Pancreas (tissue), 10 donors: ENCODE data around the gene SCEL. TPM values are rescaled to one million over a fixed set of nuclear protein-coding genes. Genes with fewer than 3 reads are reported as not detected.

ENCODE experiments used
- ATAC-seq, 4 donors: fragments of 200-7000 bp; cut with Tn5 transposase; one replicate each; pipeline versions ENCODE4 v1.8.0 to v1.9.1; 2020; ENCODE audit warnings: mild to moderate bottlenecking in 4 of 4, moderate library complexity in 4 of 4
- DNase-seq, 6 donors: peaks; one replicate each; pipeline ENCODE4 v3.0.0-alpha.2; 2020
- FAIRE-seq: peaks from 2 replicates; lab custom pipeline; 2012; peaks lifted over from hg19 to GRCh38; lab: Jason Lieb, UNC
- H3K27ac ChIP-seq, 4 donors: fragments of 200-600 bp; sonication (generic); 1 replicate in 3 of 4; 2 replicates in 1 of 4; pipeline versions ENCODE4 v1.5.0 to v1.8.0; 2020
- H3K27me3 ChIP-seq, 4 donors: fragments of 200-600 bp; one replicate each; pipeline ENCODE4 v1.8.0; 2021
- H3K36me3 ChIP-seq, 3 donors: fragments of 200-600 bp; sonication (generic) in 1 of 3; one replicate each; pipeline versions ENCODE4 v1.5.0 to v1.8.0; 2020 to 2021
- H3K4me1 ChIP-seq, 3 donors: fragments of 200-600 bp; one replicate each; pipeline ENCODE4 v1.8.0; 2021
- H3K4me3 ChIP-seq, 4 donors: fragments of 200-600 bp; sonication (generic) in 2 of 4; one replicate each; pipeline versions ENCODE4 v1.5.0 to v1.8.0; 2020 to 2021
- H3K9me3 ChIP-seq, 4 donors: fragments of 200-600 bp; one replicate each; pipeline ENCODE4 v1.8.0; 2021
- CTCF ChIP-seq, 4 donors: fragments of 200-600 bp; sonication (generic) in 3 of 4; IDR thresholded peaks; one replicate each; pipeline versions ENCODE4 v1.5.0 to v1.8.0; 2021; ENCODE audit warnings: antibody characterized with exemption in 4 of 4
- WGBS, 2 donors: extraction: QIAGEN DNeasy Blood & Tissue Kit; methylation state at CpG; one replicate each; pipeline ENCODE4 v1.1.7; 2013; 5-methylcytosine and 5-hydroxymethylcytosine counted together
- intact Hi-C, 3 donors: fragments of 100-400 bp; cut with DNase I; formaldehyde crosslinking; loops; one replicate each; pipeline versions ENCODE4 v1.11.1 to v1.14.2; 2022
- polyA plus RNA-seq, 2 donors: library from polyadenylated mRNA; stranded (reverse); fragments of 200-250 nt; gene quantifications; one replicate each; pipeline ENCODE4 v1.2.3, GENCODE V29; 2013
- total RNA-seq, 6 donors: library from RNA; stranded (reverse); fragmentation: NEBNext Ultra II Directional in 4 of 6; extraction: Animal tissue kit (Norgen Biotek cat#: 25700) in 4 of 6; gene quantifications; one replicate each; pipeline versions ENCODE4 v1.2.1 to v1.2.4, GENCODE V29; 2021 to 2023
- donor health status: healthy with polysubstance abuse.
- donor health status: DM: no; HTN: no; CAD: no; lungs with moderate emphysema.
- donor health status: DM: no; HTN: no; CAD: no.
- donor health status: control.
- donor health status: control.
- donor health status: Bipolar disorder and iron deficiency.
- donor health status: DM: yes; HTN: yes; CAD: no.
- donor health status: DM: no; HTN: no; CAD: no.
- donor health status: DM: no; HTN: no; CAD: no.
- donor health status: DM: yes; HTN: yes; CAD: no.

Gene SCEL
- total and polyA plus RNA-seq, 8 donors, result 0.04 to 0.18 (median 0.14) TPM; not detected in 2

GRCh38 chr13:77497835-77498234 lies 37.7 kb upstream of the SCEL start:
- no peak for ATAC-seq
- intact Hi-C loops, result loop anchor here in 1 of 3 donors (10.0 kb wide), 1 partner anchor 67 kb away; no protein-coding TSS in a partner anchor
- H3K27ac ChIP-seq, result no peak overlapping the region
- no peak for DNase-seq
- no peak for FAIRE-seq
- no peaks in the 10 kb centered on the region for H3K36me3 ChIP-seq
- no peak for TF ChIP-seq CTCF (IDR thresholded peaks at IDR 0.05)
- no peak overlapping the region for H3K4me3 ChIP-seq
- H3K4me1 ChIP-seq, result no peaks in the 10 kb centered on the region
- no peaks in the 10 kb centered on the region for H3K9me3 ChIP-seq
- no peaks in the 10 kb centered on the region for H3K27me3 ChIP-seq

- Histone ChIP-seq H3K9me3 (no peaks in the 10 kb centered on the region), H3K4me1 (no peaks in the 10 kb centered on the region), H3K4me3 (no peak overlapping the region), H3K27ac (no peak overlapping the region), H3K36me3 (no peaks in the 10 kb centered on the region), H3K27me3 (no peaks in the 10 kb centered on the region)
- no peak for ATAC-seq
- FAIRE-seq, result no peak
- no peak for TF ChIP-seq CTCF (IDR thresholded peaks at IDR 0.05)
- intact Hi-C loops, result no loop called here
- WGBS, 2 donors, result 58 to 73% methylated on average over 4 of the region's 4 CpGs
- DNase-seq, result no peak
These were observed 33.3 kb upstream of the SCEL start for GRCh38 chr13:77502104-77502720.

- no peak for DNase-seq
- TF ChIP-seq CTCF (IDR thresholded peaks at IDR 0.05), result no peak
- FAIRE-seq, result no peak
- no peak for ATAC-seq
- Histone ChIP-seq H3K27me3 (no peaks in the 10 kb centered on the region), H3K27ac (no peak overlapping the region), H3K36me3 (no peaks in the 10 kb centered on the region), H3K4me1 (peaks cover 0 to 2% (median 0%) of the 10 kb centered on the region in 3 donors), H3K4me3 (no peak overlapping the region), H3K9me3 (no peaks in the 10 kb centered on the region)
- WGBS, 2 donors, result 54 to 75% methylated on average over 5 of the region's 5 CpGs
- intact Hi-C loops, result no loop called here
These were observed 32.1 kb upstream of the SCEL start for GRCh38 chr13:77503398-77503797.

GRCh38 chr13:77506874-77507273 lies 28.6 kb upstream of the SCEL start:
- no peak for FAIRE-seq
- ATAC-seq, result no peak
- WGBS, 2 donors, result 96 to 97% methylated on average over 3 of the region's 3 CpGs

More at GRCh38 chr13:77506874-77507273, 28.6 kb upstream of the SCEL start:
- H3K36me3 ChIP-seq, result no peaks in the 10 kb centered on the region
- peaks cover 0 to 4% (median 0%) of the 10 kb centered on the region in 3 donors for H3K4me1 ChIP-seq
- H3K9me3 ChIP-seq, result no peaks in the 10 kb centered on the region
- intact Hi-C loops, result no loop called here
- H3K4me3 ChIP-seq, result no peak overlapping the region
- TF ChIP-seq CTCF (IDR thresholded peaks at IDR 0.05), result no peak
- H3K27ac ChIP-seq, result no peak overlapping the region
- no peaks in the 10 kb centered on the region for H3K27me3 ChIP-seq
- DNase-seq, result no peak
